HepG2 (cell line): ENCODE data around the gene CASP3. TPM values are rescaled to one million over a fixed set of nuclear protein-coding genes. Genes with fewer than 3 reads are reported as not detected.
A peak's percentile ranks its signal among the peaks of the same experiment; 100 is the strongest.

Source experiments
- ARID3A ChIP-seq: IDR thresholded peaks from 2 replicates; pipeline ENCODE4 v1.6.1; 2012; ENCODE audit warnings: low read depth, low read length, improper control_type of control experiment
- CBX5 ChIP-seq: sonication (generic); formaldehyde crosslinking; IDR thresholded peaks from 2 replicates; pipeline ENCODE4 v1.4.0; 2020; ENCODE audit warnings: missing genetic modification reagents, borderline replicate concordance
- DMAP1 ChIP-seq: IDR thresholded peaks from 2 replicates; pipeline ENCODE4 v1.6.1; 2016
- ELF3 ChIP-seq: IDR thresholded peaks from 2 replicates; pipeline ENCODE4 v1.6.1; 2016; ENCODE audit warnings: missing genetic modification reagents, missing compliant biosample characterization
- ETV5 ChIP-seq: IDR thresholded peaks from 2 replicates; pipeline ENCODE4 v1.6.1; 2018; ENCODE audit warnings: missing biosample characterization, missing genetic modification reagents, inconsistent platforms, borderline replicate concordance
- FOXK2 ChIP-seq: fragments of 450-650 bp; IDR thresholded peaks from 2 replicates; pipeline ENCODE4 v1.6.1; 2016
- GATAD2A ChIP-seq: IDR thresholded peaks from 2 replicates; pipeline ENCODE4 v1.6.1; 2016
- JUNB ChIP-seq: sonication (generic); formaldehyde crosslinking; IDR thresholded peaks from 2 replicates; pipeline ENCODE4 v1.8.0; 2022; ENCODE audit warnings: missing genetic modification reagents, mild to moderate bottlenecking, borderline replicate concordance
- JUND ChIP-seq: sonication (generic); formaldehyde crosslinking; IDR thresholded peaks from 2 replicates; pipeline ENCODE4 v1.8.0; 2022; ENCODE audit warnings: mild to moderate bottlenecking, missing genetic modification reagents
- NR2F2 ChIP-seq: IDR thresholded peaks from 2 replicates; pipeline ENCODE4 v1.6.1; 2012; ENCODE audit warnings: low read depth, inconsistent platforms, borderline replicate concordance
- RARA ChIP-seq: IDR thresholded peaks from 2 replicates; pipeline ENCODE4 v1.6.1; 2016; ENCODE audit warnings: missing genetic modification reagents, missing compliant biosample characterization
- SAP130 ChIP-seq: IDR thresholded peaks from 2 replicates; pipeline ENCODE4 v1.6.1; 2016; ENCODE audit warnings: low read depth
- SOX5 ChIP-seq: IDR thresholded peaks from 2 replicates; pipeline ENCODE4 v1.6.1; 2016; ENCODE audit warnings: borderline replicate concordance
- SPEN ChIP-seq: sonication (generic); formaldehyde crosslinking; IDR thresholded peaks from 2 replicates; pipeline ENCODE4 v1.5.1; 2020; ENCODE audit warnings: low read depth, mild to moderate bottlenecking, missing genetic modification reagents
- TBX2 ChIP-seq: sonication (generic); formaldehyde crosslinking; IDR thresholded peaks from 2 replicates; pipeline ENCODE4 v1.5.0; 2020; ENCODE audit warnings: missing genetic modification reagents, mild to moderate bottlenecking, borderline replicate concordance
- ZBTB21 ChIP-seq: sonication (generic); formaldehyde crosslinking; IDR thresholded peaks from 2 replicates; pipeline ENCODE4 v1.4.0; 2020; ENCODE audit warnings: missing genetic modification reagents
- ZMYM3 ChIP-seq: sonication (generic); formaldehyde crosslinking; IDR thresholded peaks from 2 replicates; pipeline ENCODE4 v1.5.1; 2020; ENCODE audit warnings: mild to moderate bottlenecking, missing genetic modification reagents
- ZNF747 ChIP-seq: sonication (generic); formaldehyde crosslinking; IDR thresholded peaks from 2 replicates; pipeline ENCODE4 v1.8.1; 2023; ENCODE audit warnings: missing genetic modification reagents, mild to moderate bottlenecking, borderline replicate concordance
- ZNF788 ChIP-seq: sonication (generic); formaldehyde crosslinking; IDR thresholded peaks from 2 replicates; pipeline ENCODE4 v1.5.0; 2020; ENCODE audit warnings: mild to moderate bottlenecking, missing genetic modification reagents, borderline replicate concordance
- polyA plus RNA-seq, 8 experiments: library from polyadenylated mRNA; depleted of rRNA in 3 of 8; stranded (reverse) in 7 of 8; unstranded in 1 of 8; fragments of >200 nt; fragmentation: Illumina TruSeq in 4 of 8; extraction: Trizol in 4 of 8; gene quantifications; 2 replicates each; pipeline versions ENCODE4 v1.2.1 to v1.2.3, GENCODE V29; 2011 to 2016; ENCODE audit warnings: low read depth in 4 of 8, missing spikeins in 1 of 8, mixed read lengths in 1 of 8; ENCODE audit not compliant: insufficient read depth in 1 of 8
- total RNA-seq, 5 experiments: library from RNA; depleted of rRNA; stranded (reverse); fragments of >200 nt; fragmentation: Illumina TruSeq; extraction: Trizol; gene quantifications; 2 replicates each; pipeline ENCODE4 v1.2.3, GENCODE V29; 2016; ENCODE audit warnings: low read depth in 1 of 5
- TF ChIP-seq, protein P1 (sequence below): sonication (generic); formaldehyde crosslinking; IDR thresholded peaks from 2 replicates; pipeline ENCODE4 v1.4.0; 2020; ENCODE audit warnings: missing genetic modification reagents
- TF ChIP-seq, protein P2 (sequence below): sonication (generic); formaldehyde crosslinking; IDR thresholded peaks from 2 replicates; pipeline ENCODE4 v1.4.0; 2020; ENCODE audit warnings: missing genetic modification reagents
- TF ChIP-seq, protein P3 (sequence below): fragments of 450-650 bp; IDR thresholded peaks from 2 replicates; pipeline ENCODE4 v1.6.1; 2016

Gene CASP3
- total and polyA plus RNA-seq, 2 of the 13 experiments (the other 11 are each of a cell fraction or from before 2014, with no cell fraction given) = 26.0 to 77.8 TPM

DNA sequence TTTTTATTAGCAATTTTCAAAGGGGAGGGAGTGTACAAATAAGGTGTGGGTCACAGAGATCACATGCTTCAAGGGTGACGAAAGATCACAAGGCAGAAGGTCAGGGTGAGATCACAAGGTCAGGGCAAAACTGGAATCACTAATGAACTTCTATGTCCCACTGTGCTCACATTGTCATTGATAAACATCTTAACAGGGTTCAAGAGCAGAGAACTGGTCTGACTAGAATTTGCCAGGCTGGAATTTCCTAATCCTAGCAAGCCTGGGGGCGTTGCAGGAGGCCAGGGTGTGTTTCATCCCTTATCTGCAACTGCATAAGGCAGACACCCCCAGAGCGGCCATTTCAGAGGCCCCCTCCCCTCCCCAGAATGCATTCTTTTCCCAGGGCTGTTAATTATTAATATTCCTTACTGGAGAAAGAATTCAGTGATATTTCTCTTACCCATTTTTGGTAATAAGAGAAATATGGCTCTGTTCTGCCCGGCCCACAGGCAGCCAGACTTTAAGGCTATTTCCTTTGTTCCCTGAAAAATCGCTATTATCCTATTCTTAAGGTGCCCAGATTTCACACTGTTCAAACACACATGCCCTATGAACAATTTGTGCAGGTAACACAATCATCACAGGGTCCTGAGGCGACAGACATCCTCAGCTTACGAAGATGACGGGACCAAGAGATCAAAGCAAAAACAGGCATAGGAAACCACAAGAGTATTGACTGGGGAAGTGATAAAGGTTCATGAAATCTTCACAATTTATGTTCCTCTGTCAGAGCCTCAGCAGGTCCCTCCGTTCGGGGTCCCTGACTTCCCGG is 23.3 kb downstream of the CASP3 start (continued):
- TF ChIP-seq TBX2 (CRISPR knock-in tag) (peak; percentile 94), CBX5 (CRISPR knock-in tag) (peak; percentile 79; the same call in 1 of the 2 replicates), ZNF747 (CRISPR knock-in tag) (peak; percentile 47; the same call in 1 of the 2 replicates), JUND (peak; percentile 87), ZBTB21 (0 out of 2 replicates have a peak, but pooled peaks have one; percentile 20), SAP130 (CRISPR knock-in tag) (peak; percentile 83), ZNF788 (peak; percentile 46; the same call in 1 of the 2 replicates), FOXK2 (peak; percentile 79), ZMYM3 (peak; percentile 25; the same call in 1 of the 2 replicates), ARID3A (peak; percentile 7; the same call in 1 of the 2 replicates), RARA (CRISPR knock-in tag) (peak; percentile 97), ELF3 (CRISPR knock-in tag) (peak; percentile 52; the same call in 1 of the 2 replicates), JUNB (CRISPR knock-in tag) (0 out of 2 replicates have a peak, but pooled peaks have one; percentile 15), SOX5 (CRISPR knock-in tag) (peak; percentile 88), SPEN (peak; percentile 62; the same call in 1 of the 2 replicates), ETV5 (peak; percentile 32; the same call in 1 of the 2 replicates), GATAD2A (peak; percentile 63), NR2F2 (peak; percentile 89), DMAP1 (CRISPR knock-in tag) (0 out of 2 replicates have a peak, but pooled peaks have one; percentile 47)
- TF ChIP-seq, protein P1, sequence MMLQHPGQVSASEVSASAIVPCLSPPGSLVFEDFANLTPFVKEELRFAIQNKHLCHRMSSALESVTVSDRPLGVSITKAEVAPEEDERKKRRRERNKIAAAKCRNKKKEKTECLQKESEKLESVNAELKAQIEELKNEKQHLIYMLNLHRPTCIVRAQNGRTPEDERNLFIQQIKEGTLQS = peak; percentile 93
- TF ChIP-seq, protein P2, sequence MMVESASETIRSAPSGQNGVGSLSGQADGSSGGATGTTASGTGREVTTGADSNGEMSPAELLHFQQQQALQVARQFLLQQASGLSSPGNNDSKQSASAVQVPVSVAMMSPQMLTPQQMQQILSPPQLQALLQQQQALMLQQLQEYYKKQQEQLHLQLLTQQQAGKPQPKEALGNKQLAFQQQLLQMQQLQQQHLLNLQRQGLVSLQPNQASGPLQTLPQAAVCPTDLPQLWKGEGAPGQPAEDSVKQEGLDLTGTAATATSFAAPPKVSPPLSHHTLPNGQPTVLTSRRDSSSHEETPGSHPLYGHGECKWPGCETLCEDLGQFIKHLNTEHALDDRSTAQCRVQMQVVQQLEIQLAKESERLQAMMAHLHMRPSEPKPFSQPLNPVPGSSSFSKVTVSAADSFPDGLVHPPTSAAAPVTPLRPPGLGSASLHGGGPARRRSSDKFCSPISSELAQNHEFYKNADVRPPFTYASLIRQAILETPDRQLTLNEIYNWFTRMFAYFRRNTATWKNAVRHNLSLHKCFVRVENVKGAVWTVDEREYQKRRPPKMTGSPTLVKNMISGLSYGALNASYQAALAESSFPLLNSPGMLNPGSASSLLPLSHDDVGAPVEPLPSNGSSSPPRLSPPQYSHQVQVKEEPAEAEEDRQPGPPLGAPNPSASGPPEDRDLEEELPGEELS (CRISPR knock-in tag) = peak; percentile 84
- TF ChIP-seq, protein P3, sequence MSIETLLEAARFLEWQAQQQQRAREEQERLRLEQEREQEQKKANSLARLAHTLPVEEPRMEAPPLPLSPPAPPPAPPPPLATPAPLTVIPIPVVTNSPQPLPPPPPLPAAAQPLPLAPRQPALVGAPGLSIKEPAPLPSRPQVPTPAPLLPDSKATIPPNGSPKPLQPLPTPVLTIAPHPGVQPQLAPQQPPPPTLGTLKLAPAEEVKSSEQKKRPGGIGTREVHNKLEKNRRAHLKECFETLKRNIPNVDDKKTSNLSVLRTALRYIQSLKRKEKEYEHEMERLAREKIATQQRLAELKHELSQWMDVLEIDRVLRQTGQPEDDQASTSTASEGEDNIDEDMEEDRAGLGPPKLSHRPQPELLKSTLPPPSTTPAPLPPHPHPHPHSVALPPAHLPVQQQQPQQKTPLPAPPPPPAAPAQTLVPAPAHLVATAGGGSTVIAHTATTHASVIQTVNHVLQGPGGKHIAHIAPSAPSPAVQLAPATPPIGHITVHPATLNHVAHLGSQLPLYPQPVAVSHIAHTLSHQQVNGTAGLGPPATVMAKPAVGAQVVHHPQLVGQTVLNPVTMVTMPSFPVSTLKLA = 0 out of 2 replicates have a peak, but pooled peaks have one; percentile 17
